Adrenal gland (tissue), 12 donors: ENCODE data around the gene SIRPA. TPM values are rescaled to one million over a fixed set of nuclear protein-coding genes. Genes with fewer than 3 reads are reported as not detected.

ENCODE experiments used
- DNase-seq, 7 donors: peaks; one replicate each; pipeline ENCODE4 v3.0.0-alpha.2; 2019 to 2020
- H3K27ac ChIP-seq, 5 donors: fragments of 200-600 bp; sonication (generic) in 4 of 5; 1 replicate in 3 of 5; 2 replicates in 2 of 5; pipeline versions ENCODE4 v1.5.1 to v1.8.0; 2016 to 2020; ENCODE audit warnings: mild to moderate bottlenecking in 1 of 5
- H3K27me3 ChIP-seq: fragments of 200-600 bp; 2 replicates; pipeline ENCODE4 v1.8.0; 2021
- H3K36me3 ChIP-seq, 2 donors: fragments of 200-600 bp; replicated peaks in 1 of 2; 1 replicate in 1 of 2; 2 replicates in 1 of 2; pipeline versions ENCODE4 v1.5.1 to v1.8.0; 2018 to 2022
- H3K4me1 ChIP-seq, 2 donors: fragments of 200-600 bp; replicated peaks in 1 of 2; 1 replicate in 1 of 2; 2 replicates in 1 of 2; pipeline versions ENCODE4 v1.5.1 to v1.8.0; 2018 to 2021
- H3K4me3 ChIP-seq, 4 donors: fragments of 200-600 bp; sonication (generic) in 3 of 4; one replicate each; pipeline ENCODE4 v1.5.1; 2016 to 2018
- H3K9me3 ChIP-seq, 3 donors: fragments of 200-600 bp; sonication (generic) in 1 of 3; replicated peaks in 1 of 3; 1 replicate in 2 of 3; 2 replicates in 1 of 3; pipeline versions ENCODE4 v1.5.1 to v1.8.0; 2016 to 2021
- CTCF ChIP-seq, 6 experiments: fragments of 450-650 bp in 4 of 6; fragments of 200-600 bp in 2 of 6; sonication (generic) in 1 of 6; IDR thresholded peaks; 1 replicate in 5 of 6; 2 replicates in 1 of 6; pipeline versions ENCODE4 v1.5.1 to v1.8.0; 2016 to 2021; ENCODE audit warnings: antibody characterized with exemption in 6 of 6, mild to moderate bottlenecking in 2 of 6, moderate library complexity in 1 of 6
- POLR2A ChIP-seq, 2 donors: fragments of 450-650 bp; IDR thresholded peaks; one replicate each; pipeline ENCODE4 v1.6.1; 2017; ENCODE audit warnings: antibody characterized with exemption in 2 of 2, mild to moderate bottlenecking in 2 of 2, moderate library complexity in 1 of 2
- WGBS, 4 donors: extraction: QIAGEN DNeasy Blood & Tissue Kit in 2 of 4; methylation state at CpG; one replicate each; pipeline versions ENCODE4 v1.1.5 to v1.1.7; 2013 to 2017; 5-methylcytosine and 5-hydroxymethylcytosine counted together
- intact Hi-C, 2 donors: fragments of 100-400 bp; cut with DNase I; formaldehyde crosslinking; loops; one replicate each; pipeline versions ENCODE4 v1.14.1 to v1.15.0; 2022 to 2023
- polyA plus RNA-seq, 3 donors: library from polyadenylated mRNA; stranded (reverse); fragments of 200-250 nt in 2 of 3; fragments of 350-450 nt in 1 of 3; fragmentation: Illumina TruSeq in 1 of 3; extraction: RNeasy Lipid Tissue Mini Kit (QIAGEN cat#74804) in 1 of 3; gene quantifications; one replicate each; pipeline ENCODE4 v1.2.3, GENCODE V29; 2013 to 2014
- total RNA-seq, 9 donors: library from RNA; depleted of rRNA in 4 of 9; stranded (reverse); fragments of >200 nt in 4 of 9; fragments of 120-200 nt in 1 of 9; fragmentation: NEBNext Ultra II Directional in 1 of 9; extraction: Animal tissue kit (Norgen Biotek cat#: 25700) in 1 of 9; gene quantifications; one replicate each; pipeline versions ENCODE4 v1.1.0 to v1.2.4, GENCODE V29; 2013 to 2023
- donor health status: healthy with polysubstance abuse.
- donor health status: Bipolar disorder and iron deficiency.
- donor health status: DM: yes; HTN: yes; CAD: no.
- donor health status: DM: no; HTN: no; CAD: no.
- donor health status: DM: no; HTN: no; CAD: no.
- donor health status: DM: yes; HTN: yes; CAD: no.

The SIRPA gene
- total and polyA plus RNA-seq, 12 donors, result 22.2 to 102 (median 71.1) TPM

GRCh38 chr20:1875762-1876161 is 19.4 kb upstream of the SIRPA start:
- peak overlapping the region in 1 of 5 donors; percentile 35 for H3K27ac ChIP-seq
- H3K4me3 ChIP-seq, result no peak overlapping the region
- H3K36me3 ChIP-seq, result no peaks in the 10 kb centered on the region
- no peaks in the 10 kb centered on the region for H3K4me1 ChIP-seq
- intact Hi-C loops, result no loop called here
- no peaks in the 10 kb centered on the region for H3K9me3 ChIP-seq
- no peaks in the 10 kb centered on the region for H3K27me3 ChIP-seq
- TF ChIP-seq POLR2A (IDR thresholded peaks at IDR 0.05), result no peak
- TF ChIP-seq CTCF (IDR thresholded peaks at IDR 0.05), result no peak
- WGBS, 4 donors, result 71 to 76% (median 73%) methylated on average over 7 of the region's 7 CpGs
- no peak for DNase-seq

- Histone ChIP-seq H3K27ac (peak overlapping the region in 1 of 5 donors; percentile 35), H3K27me3 (no peaks in the 10 kb centered on the region), H3K36me3 (no peaks in the 10 kb centered on the region), H3K4me3 (no peak overlapping the region), H3K9me3 (no peaks in the 10 kb centered on the region), H3K4me1 (no peaks in the 10 kb centered on the region)
- peak in 1 of 7 donors; percentile 82 for DNase-seq
- no peak for TF ChIP-seq CTCF (IDR thresholded peaks at IDR 0.05)
- no peak for TF ChIP-seq POLR2A (IDR thresholded peaks at IDR 0.05)
- intact Hi-C loops, result no loop called here
- 70 to 84% (median 75%) methylated on average over 4 to 7 of the region's 7 CpGs for WGBS, 4 donors
Observed at GRCh38 chr20:1876217-1876921, 18.8 kb upstream of the SIRPA start.

GRCh38 chr20:1876975-1877608 is 18.1 kb upstream of the SIRPA start:
- Histone ChIP-seq H3K9me3 (no peaks in the 10 kb centered on the region), H3K36me3 (no peaks in the 10 kb centered on the region), H3K27me3 (no peaks in the 10 kb centered on the region), H3K4me3 (no peak overlapping the region), H3K27ac (no peak overlapping the region), H3K4me1 (no peaks in the 10 kb centered on the region)
- TF ChIP-seq POLR2A (IDR thresholded peaks at IDR 0.05), result no peak
- no peak for TF ChIP-seq CTCF (IDR thresholded peaks at IDR 0.05)
- 69 to 85% (median 77%) methylated on average over 8 to 11 of the region's 11 CpGs for WGBS, 4 donors
- intact Hi-C loops, result no loop called here
- no peak for DNase-seq

GRCh38 chr20:1877609-1878200 is 17.5 kb upstream of the SIRPA start:
- no peak overlapping the region for H3K4me3 ChIP-seq
- WGBS, 4 donors, result 77 to 85% (median 81%) methylated on average over 13 to 14 of the region's 14 CpGs

More at GRCh38 chr20:1877609-1878200, 17.5 kb upstream of the SIRPA start:
- no peak for DNase-seq
- TF ChIP-seq POLR2A (IDR thresholded peaks at IDR 0.05) (no peak), CTCF (IDR thresholded peaks at IDR 0.05) (no peak)
- Histone ChIP-seq H3K36me3 (no peaks in the 10 kb centered on the region), H3K4me1 (no peaks in the 10 kb centered on the region), H3K27me3 (no peaks in the 10 kb centered on the region), H3K27ac (no peak overlapping the region), H3K9me3 (no peaks in the 10 kb centered on the region)
- intact Hi-C loops, result no loop called here
